GM18519 (cell line): Measurements from ENCODE around the gene ABTB2.
"Not testable (repeated sequence)": the region's sequence is repeated elsewhere in the genome, so short reads cannot be mapped to it uniquely, and the experiment has no call there.

Source experiments
- ATAC-seq: cut with Tn5 transposase; IDR thresholded peaks from one replicate; pipeline ENCODE4 v1.9.1; 2021; ENCODE audit warnings: mild to moderate bottlenecking, moderate library complexity; ENCODE audit not compliant: unreplicated experiment, low FRiP score

Gene ABTB2

GRCh38 chr11:34249439-34249838, 108.4 kb downstream of the ABTB2 start:
- ATAC-seq, result no peak

DNA sequence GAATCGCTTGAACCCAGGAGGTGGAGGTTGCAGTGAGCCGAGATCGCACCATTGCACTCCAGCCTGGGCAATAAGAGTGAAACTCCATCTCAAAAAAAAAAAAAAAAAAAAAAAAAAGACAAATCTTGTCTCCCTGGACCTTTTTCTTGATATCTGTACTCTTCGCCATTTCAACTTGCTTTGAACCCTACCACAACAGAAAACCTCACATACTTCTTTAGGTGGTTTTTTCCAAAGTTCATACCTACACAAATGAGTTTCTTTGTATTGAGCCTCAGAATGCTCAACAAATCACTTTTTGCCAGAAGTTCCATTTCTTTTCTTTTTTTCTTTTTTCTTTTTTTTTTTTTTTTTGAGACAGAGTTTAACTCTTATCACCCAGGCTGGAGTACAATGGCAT, 111.3 kb downstream of the ABTB2 start:
- not testable (repeated sequence) for ATAC-seq

GRCh38 chr11:34245041-34245440, 112.8 kb downstream of the ABTB2 start:
- ATAC-seq, result no peak

DNA sequence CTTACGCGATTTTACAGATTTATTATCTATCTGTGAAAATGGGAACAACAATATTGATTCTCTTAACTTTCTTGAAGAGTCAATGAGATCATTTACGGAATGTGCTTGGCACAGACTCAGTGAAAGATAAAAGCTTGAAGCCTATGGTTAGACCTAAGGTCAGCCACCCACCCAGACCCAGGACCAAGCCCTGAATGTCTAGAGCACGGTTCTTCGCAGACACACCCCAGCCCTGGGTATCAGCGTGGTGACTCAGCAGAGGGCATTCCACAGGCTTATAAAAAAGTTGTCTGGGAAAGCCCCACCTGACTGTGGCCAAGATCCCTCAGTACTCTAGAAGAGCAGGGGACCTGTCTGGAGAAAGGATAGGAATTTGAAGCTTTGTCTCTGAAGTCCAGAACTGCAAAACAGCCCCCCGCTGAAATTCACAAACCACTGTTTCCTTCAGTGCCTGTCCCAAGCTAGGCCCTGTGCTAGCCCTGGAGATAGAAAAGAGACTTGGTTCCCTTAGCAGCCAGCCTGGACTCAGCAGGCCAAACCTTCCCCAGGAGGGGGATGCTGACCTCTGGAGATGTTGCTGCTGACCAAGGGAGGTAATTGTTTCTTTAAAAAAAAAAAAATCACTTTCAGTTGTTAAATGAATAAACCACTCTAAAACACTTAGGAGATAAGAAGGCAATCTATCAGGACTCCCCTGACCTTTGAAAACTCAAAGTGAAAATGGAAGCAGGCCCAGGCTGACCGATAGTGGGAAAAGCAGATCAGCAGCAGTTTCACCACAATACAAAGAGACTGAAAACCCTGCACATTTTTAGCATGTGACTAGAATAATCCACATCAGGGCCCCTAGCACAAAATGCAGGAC, 114.0 kb downstream of the ABTB2 start:
- peak; percentile 70 for ATAC-seq

GRCh38 chr11:34242037-34242625, 115.7 kb downstream of the ABTB2 start:
- no peak for ATAC-seq

GRCh38 chr11:34240150-34240494, 117.7 kb downstream of the ABTB2 start:
- ATAC-seq, result no peak

GRCh38 chr11:34239465-34240149, 118.2 kb downstream of the ABTB2 start:
- ATAC-seq, result no peak

DNA sequence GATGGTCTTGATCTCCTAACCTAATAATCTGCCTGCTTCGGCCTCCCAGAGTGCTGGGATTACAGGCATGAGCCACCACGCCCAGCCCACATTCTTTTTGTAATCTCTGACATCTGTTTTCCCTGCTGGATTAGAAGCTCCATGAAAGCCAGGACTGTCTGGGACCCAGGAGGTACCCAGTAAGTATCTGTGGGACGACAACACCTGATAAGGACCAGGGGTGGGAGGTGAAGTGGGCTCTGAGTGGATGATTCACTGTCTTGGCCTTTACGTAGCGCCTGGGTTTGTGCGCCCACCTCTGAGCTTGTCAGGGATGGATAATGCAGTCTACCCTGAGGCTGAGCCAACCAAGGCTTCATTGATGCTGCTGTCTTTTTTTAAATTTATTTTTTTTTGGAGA, 118.8 kb downstream of the ABTB2 start:
- ATAC-seq, result no peak

DNA sequence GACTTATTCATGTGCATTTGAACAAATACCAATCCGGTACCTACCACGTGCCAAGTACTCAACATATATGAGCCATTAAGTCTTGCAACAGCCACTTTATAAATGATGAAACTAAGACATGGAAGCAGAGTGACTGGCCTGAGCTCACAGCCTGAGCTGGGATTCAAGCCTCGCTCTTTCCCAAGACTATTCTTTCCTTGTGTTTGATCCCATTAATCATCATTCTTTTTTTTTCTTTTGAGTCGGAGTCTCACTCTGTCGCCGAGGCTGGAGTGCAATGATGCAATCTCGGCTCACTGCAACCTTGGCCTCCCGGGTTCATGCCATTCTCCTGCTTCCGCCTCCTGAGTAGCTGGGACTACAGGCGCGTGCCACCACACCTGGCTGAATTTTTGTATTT, 119.3 kb downstream of the ABTB2 start:
- ATAC-seq, result no peak

DNA sequence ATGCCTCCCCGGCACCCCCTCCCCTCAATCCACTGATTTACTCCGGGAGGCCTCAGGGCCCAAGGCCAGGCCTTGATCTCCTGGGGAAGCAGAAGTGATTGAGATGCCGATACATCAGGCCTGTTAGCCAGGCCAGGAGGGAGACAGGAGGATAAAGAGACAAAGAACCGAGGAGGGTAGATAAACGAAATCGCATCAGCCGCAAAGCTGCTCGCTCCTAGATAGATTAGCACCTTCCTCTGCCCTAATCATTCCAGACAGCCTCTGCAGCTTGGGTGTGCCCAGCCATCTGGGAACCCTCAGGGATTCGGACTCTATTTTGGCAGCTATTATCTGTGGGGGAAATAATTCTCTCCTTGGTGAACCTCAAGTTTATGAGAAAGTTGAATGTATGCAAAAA, 121.2 kb downstream of the ABTB2 start:
- no peak for ATAC-seq

DNA sequence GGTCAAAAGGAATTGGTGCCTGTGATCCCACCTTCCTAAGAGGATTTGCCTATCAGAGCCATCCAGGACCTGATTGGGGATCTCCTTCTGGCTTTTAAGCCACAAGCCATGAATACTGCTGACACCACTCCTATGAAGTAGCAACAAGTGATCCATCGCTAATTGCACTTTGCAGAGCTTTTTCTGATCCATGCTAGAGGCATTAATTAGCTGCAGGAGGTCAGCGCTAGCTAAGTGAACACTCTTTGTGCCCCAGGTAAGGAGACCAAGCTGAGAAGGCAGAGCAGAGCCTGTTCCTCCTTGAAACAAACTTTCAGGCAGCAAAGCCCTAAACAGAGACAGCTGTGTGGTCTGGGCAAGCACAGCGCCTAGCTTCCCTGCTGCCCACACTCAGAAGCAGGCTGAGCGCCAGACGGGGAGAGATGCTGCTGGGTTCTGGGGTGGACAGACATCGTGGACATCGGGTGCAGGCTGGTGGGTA, 122.2 kb downstream of the ABTB2 start:
- ATAC-seq, result no peak

GRCh38 chr11:34235189-34235588, 122.6 kb downstream of the ABTB2 start:
- peak; percentile 34 for ATAC-seq

- peak; percentile 69 for ATAC-seq
Observed at GRCh38 chr11:34234086-34234740, 123.6 kb downstream of the ABTB2 start.

GRCh38 chr11:34233215-34233614, 124.6 kb downstream of the ABTB2 start:
- ATAC-seq, result no peak

DNA sequence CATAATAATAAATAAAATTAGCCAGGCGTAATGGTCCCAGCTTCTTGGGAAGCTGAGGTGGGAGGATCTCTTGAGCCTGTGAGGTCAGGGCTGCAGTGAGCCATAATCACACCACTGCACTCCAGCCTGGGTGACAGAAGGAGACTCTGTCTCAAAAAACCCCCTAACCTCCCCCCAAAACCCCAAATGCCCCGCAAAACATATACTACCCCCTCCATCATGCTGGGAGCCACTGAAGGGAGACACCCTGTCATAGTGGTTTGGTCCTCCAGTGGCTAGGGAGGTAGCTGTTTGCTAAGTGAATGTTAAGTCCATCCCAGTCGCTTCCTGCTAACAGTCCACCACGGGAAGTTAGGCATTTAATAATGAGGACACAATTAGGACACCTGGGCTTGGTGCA, 125.0 kb downstream of the ABTB2 start:
- ATAC-seq, result no peak

DNA sequence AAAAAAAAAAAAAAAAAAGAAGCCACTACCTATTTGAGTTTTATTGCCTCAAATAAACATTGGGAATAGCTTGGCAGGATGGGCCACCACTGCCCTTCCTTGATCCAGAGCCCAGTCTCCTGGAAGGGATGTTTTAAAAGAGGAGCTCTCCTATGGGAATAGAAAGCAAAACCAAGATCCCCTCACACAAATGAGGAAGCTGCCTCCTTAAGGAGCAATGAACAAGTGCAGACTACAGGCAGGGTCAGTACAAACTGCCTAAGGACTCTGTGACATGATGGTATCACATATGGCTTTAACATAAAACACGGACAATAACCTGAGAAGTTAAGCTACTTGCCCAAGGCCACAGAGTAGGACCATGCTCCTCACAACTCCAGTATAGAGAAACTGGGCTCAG, 131.6 kb downstream of the ABTB2 start:
- no peak for ATAC-seq

- no peak for ATAC-seq
Observed at GRCh38 chr11:34225091-34225490, 132.7 kb downstream of the ABTB2 start.

- ATAC-seq, result no peak
Observed at GRCh38 chr11:34224434-34224966, 133.3 kb downstream of the ABTB2 start.

GRCh38 chr11:34223907-34224306, 133.9 kb downstream of the ABTB2 start:
- no peak for ATAC-seq

- no peak for ATAC-seq
Observed at GRCh38 chr11:34223021-34223813, 134.6 kb downstream of the ABTB2 start.
